GM12875 (cell line): ENCODE measurements around the gene GGT6.

Source experiments
- H3K4me3 ChIP-seq: one replicate; pipeline ENCODE4 v1.5.1; 2011; ENCODE audit warnings: low read depth, low read length, control low read depth
- TF ChIP-seq, protein P1 (sequence below): IDR thresholded peaks from 2 replicates; pipeline ENCODE4 v1.5.1; 2011; ENCODE audit warnings: low read depth, mild to moderate bottlenecking, control low read depth, inconsistent platforms, low read length, moderate library complexity, borderline replicate concordance; ENCODE audit not compliant: insufficient read depth

Gene GGT6

DNA sequence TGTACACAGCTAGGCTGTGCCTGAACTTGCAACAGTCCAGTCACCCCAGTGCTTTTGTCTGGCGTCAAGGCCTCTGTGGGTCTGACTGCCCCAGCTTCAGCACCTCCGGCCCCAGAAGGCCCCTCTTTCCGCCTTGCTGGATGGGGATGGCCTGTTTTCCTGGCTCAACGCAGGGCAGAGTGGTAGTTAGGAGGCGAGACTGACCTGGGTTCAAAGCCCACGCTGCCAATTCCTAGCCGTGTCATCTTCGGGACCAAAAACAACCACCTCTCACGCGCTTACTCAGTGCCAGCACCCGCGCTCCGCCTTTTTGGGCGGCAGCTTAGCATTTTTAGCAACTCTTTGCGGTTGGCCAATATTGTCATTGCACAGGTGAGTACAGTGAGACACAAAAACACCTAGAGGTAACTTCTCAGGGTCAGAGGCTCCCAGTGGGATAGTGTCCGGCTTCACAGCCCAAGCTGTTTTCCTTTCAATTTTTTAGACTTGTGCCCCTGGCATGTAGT, 9.8 kb downstream of the GGT6 start:
- TF ChIP-seq, protein P1, sequence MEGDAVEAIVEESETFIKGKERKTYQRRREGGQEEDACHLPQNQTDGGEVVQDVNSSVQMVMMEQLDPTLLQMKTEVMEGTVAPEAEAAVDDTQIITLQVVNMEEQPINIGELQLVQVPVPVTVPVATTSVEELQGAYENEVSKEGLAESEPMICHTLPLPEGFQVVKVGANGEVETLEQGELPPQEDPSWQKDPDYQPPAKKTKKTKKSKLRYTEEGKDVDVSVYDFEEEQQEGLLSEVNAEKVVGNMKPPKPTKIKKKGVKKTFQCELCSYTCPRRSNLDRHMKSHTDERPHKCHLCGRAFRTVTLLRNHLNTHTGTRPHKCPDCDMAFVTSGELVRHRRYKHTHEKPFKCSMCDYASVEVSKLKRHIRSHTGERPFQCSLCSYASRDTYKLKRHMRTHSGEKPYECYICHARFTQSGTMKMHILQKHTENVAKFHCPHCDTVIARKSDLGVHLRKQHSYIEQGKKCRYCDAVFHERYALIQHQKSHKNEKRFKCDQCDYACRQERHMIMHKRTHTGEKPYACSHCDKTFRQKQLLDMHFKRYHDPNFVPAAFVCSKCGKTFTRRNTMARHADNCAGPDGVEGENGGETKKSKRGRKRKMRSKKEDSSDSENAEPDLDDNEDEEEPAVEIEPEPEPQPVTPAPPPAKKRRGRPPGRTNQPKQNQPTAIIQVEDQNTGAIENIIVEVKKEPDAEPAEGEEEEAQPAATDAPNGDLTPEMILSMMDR: no peak
- H3K4me3 ChIP-seq: no peak overlapping the region

GRCh38 chr17:4549781-4550533, 10.4 kb downstream of the GGT6 start:
- TF ChIP-seq, protein P1: no peak
- no peak overlapping the region for H3K4me3 ChIP-seq

- H3K4me3 ChIP-seq: no peak overlapping the region
- TF ChIP-seq, protein P1: no peak
These were observed 11.5 kb downstream of the GGT6 start for GRCh38 chr17:4548721-4549531.

- no peak overlapping the region for H3K4me3 ChIP-seq
- TF ChIP-seq, protein P1: no peak
These were observed 12.3 kb downstream of the GGT6 start for GRCh38 chr17:4548061-4548461.

GRCh38 chr17:4547118-4547906, 13.1 kb downstream of the GGT6 start:
- no peak overlapping the region for H3K4me3 ChIP-seq
- TF ChIP-seq, protein P1: no peak

DNA sequence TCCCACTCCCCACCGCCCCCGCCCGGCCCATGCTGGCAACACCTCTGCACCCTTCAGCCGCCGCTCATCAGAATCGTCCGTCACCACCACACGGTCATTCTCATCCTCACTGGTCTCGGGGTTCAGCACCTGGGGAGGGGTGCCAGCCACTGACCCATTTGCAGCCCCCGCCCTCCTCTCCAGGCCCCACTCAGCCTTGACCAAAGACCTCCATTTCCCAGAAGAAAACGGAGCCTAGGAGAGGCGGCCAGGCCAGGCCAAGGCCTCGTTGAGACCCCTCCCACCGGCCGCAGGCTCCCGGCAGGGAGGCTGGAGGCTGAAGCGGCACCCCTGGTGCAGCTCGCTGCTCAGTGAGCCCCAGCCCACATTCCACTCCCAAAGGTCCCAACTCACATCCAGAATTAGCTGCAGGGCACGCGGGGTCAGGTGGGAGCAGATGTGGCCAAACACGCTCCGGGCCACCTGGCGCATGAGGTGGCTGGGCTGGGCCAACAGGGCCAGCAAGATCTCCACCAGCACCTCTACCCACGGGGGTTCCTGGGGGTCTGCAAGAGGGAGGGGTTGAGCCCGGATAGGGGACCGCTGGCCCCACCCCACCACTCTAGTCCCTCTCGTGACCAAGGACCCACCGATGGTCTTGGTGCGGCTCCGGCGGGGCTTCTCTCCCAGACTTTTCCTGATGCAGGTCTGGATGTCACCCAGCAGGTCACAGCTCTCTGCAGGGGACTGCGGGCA, 15.0 kb downstream of the GGT6 start:
- TF ChIP-seq, protein P1: no peak
- no peak overlapping the region for H3K4me3 ChIP-seq
